Cardiac septum (tissue), 1 donor: ENCODE results near the gene UNC13A. TPM values are rescaled to one million over a fixed set of nuclear protein-coding genes. Genes with fewer than 3 reads are reported as not detected.

ENCODE experiments used
- DNase-seq: peaks from one replicate; pipeline ENCODE4 v3.0.0-alpha.2; 2020; ENCODE audit warnings: low spot score
- intact Hi-C: fragments of 100-400 bp; cut with DNase I; formaldehyde crosslinking; loops from one replicate; pipeline ENCODE4 v1.14.0; 2022
- total RNA-seq: library from RNA; stranded (reverse); fragmentation: NEBNext Ultra II Directional; extraction: Animal tissue kit (Norgen Biotek cat#: 25700); gene quantifications from one replicate; pipeline ENCODE4 v1.2.1, GENCODE V29; 2021
- donor health status: DM: no; HTN: no; CAD: no.

The UNC13A gene
- total RNA-seq, 1 donor from 2014 or later: 0.30 TPM

DNA sequence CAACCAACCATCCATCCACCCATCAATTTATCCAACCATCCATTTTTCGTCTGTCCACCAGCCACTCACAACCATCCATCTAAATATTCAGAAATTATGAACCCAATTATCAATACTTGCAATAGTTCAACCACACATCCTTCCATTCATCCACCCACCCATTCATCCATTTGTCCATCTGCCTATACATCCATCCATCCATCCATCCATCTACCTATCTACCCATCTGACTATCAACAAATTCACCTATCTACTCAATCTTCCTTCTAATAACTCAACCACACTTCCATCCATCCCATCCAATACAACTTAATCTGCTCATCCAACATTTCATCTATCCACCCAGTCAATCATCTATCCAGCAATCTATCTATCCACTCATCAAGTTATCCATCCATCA lies 46.3 kb downstream of the UNC13A start:
- DNase-seq: no peak
- intact Hi-C loops: no loop called here

GRCh38 chr19:17641181-17641580 lies 47.0 kb downstream of the UNC13A start:
- intact Hi-C loops: no loop called here
- no peak for DNase-seq

GRCh38 chr19:17633700-17634099 lies 54.5 kb downstream of the UNC13A start:
- intact Hi-C loops: no loop called here
- DNase-seq: no peak

- no peak for DNase-seq
- intact Hi-C loops: no loop called here
Measured at GRCh38 chr19:17632577-17632976, 55.6 kb downstream of the UNC13A start.

- intact Hi-C loops: no loop called here
- no peak for DNase-seq
Measured at GRCh38 chr19:17629760-17630159, 58.4 kb downstream of the UNC13A start.

DNA sequence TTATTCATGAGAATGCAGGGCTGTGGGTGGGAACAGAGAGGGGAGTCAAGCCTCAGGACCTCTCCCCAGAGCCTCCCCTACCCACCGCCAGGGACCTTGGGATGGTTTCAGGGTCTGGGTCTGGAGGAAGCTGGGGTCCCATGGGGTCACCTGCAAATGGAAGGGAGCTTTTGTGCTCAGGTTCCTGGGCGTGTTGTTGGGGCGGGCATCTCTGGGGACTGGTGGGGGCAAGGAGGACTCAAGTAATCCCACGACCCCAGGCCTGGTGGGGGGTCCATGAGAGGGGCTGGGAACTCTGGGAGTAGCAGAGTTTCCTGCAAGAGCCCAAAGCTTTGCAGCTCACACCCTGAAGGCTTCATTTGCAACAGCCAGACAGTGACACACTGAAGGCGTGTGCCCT lies 60.2 kb downstream of the UNC13A start:
- no peak for DNase-seq
- intact Hi-C loops: no loop called here

DNA sequence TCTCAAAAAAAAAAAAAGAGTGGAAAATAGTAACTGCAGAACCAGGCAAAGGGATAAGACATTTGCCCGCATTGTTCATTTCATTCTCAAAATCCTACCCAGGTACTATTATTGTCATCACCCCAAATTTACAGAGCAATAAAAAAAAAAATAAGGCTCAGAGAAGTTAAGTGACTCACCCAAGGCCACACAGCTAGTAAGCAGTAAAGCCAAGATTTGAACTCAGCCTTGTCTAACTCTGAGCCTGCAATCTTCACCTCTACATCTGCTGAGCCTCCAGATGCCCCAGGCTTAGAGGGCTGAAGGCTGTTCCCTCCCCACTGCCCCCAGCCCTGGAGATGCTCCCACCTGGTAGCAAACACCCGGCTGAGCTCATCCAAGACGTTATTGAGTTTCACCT lies 61.0 kb downstream of the UNC13A start:
- intact Hi-C loops: no loop called here
- no peak for DNase-seq

DNA sequence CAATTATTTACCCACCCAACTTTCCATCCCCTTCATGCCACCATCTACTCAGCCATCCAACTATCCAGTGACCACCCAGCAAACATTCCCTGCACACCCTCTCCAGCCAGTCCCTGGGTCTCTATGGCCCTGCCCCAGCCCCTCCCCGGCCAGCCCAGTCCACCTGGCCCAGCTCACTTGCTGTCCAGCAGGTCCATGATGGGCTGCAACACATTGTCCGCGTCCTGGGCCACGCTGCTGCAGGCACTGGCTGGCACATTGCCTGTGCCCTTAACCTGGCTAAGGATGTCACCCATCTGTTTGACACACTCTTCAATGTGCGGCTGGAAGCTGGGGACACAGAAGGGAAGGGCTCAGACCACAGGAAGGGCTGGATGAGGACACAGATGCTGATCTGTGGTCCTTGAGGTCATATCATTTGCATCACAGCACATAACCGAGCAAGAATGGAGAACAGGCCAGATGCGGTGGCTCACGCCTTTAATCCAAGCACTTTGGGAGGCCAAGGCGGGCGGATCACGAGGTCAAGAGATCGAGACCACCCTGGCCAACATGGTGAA lies 61.6 kb downstream of the UNC13A start:
- DNase-seq: no peak
- intact Hi-C loops: no loop called here

- DNase-seq: no peak
- intact Hi-C loops: no loop called here
Measured at GRCh38 chr19:17625980-17626379, 62.2 kb downstream of the UNC13A start.

DNA sequence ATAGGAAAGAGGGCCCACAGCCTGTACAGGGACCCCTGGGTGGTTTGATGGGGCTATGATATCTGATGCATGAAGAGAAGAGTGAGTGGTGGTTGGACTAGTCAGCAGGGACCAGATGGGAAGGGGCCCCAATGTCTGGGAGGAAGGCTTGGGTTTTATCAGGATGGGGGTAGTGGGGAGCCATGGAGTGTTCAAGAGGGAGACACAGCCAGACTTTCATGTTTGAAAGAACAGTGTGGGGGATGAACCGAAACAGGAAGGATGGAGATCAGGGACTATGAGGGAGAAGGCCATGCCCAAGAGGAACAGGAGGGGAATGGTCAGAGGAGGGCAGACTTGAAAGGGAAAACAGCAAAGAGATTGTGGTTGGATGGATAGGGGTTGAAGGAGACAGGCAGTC lies 63.1 kb downstream of the UNC13A start:
- DNase-seq: no peak
- intact Hi-C loops: no loop called here

GRCh38 chr19:17624314-17624991 lies 63.7 kb downstream of the UNC13A start:
- intact Hi-C loops: no loop called here
- DNase-seq: no peak

DNA sequence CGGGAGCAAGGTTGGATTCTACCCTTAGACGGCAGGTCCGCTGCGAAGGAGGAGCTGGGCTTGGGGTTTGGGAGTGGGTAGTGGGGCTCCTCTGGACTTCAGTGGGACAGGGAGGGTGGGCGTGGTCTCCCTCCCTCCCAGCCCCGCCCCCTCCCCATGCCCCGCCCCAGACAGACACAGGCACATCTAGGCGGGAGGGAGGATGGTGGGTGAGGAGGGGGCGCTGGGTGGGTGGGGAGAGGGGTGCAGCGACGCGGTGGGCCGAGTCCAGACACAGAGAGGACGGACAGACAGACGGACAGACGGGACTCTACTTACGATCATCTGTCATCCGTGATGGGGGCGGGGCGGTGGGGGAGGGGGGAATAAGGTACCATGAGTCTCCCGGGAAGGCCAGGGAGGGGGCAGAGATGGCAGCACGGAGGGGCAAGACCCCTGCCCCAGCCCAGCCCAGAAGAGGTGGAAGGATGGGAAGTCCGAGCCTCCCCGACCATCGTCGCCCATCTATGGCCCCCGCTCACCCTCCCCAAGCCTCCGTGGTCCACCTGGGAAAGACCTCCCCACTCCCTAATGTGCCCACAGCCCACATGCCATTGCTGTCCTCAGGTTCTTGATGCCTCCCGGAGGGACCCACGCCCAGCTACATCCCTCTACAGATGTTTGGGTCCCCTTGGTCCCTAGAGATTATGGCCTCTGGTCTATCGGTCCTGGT lies 64.8 kb downstream of the UNC13A start:
- intact Hi-C loops: no loop called here
- no peak for DNase-seq

DNA sequence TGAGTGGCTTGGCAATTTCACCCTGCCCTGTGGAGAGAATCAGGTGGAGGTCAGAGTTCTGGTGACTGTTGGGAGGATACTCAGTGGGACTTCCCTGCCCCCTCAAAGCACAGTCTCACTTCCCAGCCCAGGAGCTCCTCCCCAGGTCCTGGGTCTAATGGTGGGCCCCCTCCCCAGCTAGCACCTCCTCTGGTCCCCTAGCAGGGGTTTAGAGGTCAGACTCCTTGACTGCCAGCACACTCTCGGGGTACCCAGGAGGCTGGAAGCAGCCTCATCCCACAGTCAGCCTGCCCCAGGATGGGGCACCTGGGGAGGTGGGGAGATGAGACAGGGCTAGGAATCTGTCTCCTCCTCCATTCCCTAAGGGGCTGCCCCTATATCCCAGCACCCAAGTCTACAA lies 67.5 kb downstream of the UNC13A start:
- no peak for DNase-seq
- intact Hi-C loops: no loop called here

GRCh38 chr19:17618936-17619335 lies 69.2 kb downstream of the UNC13A start:
- intact Hi-C loops: no loop called here
- no peak for DNase-seq

GRCh38 chr19:17618281-17618903 lies 69.8 kb downstream of the UNC13A start:
- DNase-seq: no peak
- intact Hi-C loops: no loop called here

DNA sequence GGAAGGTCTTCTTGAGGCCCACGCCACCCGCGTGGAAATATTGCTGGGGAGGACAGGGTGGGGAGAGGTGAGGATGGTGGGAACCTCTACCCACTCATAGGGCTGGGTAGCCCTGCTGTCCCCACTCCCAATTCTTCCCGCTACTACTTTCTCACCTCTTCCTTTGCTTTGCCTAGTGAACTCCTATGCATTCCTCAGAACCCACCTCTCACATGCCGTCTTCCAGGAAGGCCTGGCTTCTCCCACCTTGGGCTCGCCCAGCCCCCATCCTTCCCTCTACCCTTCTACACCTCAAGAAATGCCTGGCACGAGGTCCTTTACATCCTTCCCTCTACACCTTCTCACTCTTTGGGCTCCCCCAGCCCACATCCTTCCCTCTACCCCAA lies 70.4 kb downstream of the UNC13A start:
- no peak for DNase-seq
- intact Hi-C loops: no loop called here

DNA sequence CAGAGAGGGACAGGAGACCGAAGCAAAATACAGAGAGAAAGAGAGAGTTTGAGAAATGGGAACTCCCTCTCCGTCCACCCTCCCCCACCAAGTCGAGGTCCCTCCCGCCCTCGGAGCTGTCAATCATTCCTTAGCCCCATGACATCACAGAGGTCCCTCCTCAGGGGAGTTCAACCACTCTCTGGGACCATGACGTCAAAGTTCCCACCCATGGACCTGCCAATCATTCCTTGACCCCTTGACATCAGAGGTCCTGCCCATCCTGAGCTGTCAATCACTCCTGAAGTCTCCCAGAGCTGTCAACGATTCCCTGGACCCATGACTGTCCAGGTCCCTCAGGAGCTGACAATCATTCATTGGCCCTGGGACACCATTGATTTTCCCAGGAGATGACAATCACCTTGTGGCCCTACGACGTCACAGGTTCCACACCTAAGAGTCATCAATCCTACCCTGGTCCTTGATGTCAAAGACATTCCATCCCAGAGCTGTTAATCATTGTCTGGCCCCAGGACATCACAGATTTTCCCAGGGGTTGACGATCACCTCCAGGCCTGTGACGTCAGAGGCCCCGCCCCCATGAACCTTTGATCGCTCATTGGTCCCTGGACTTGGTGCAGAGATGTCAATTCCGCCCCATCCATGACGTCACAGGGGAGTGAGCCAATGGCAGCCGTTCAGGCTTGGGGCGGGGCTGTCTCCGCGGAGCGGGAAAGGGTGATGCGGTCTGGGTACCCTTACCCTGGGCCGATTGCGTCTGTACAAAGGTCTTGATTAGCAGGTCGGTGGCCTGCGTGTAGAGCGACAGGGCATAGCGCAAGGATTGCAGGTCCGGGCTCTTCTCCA lies 71.0 kb downstream of the UNC13A start:
- no peak for DNase-seq
- intact Hi-C loops: no loop called here

GRCh38 chr19:17616686-17616960 lies 71.5 kb downstream of the UNC13A start:
- intact Hi-C loops: no loop called here
- no peak for DNase-seq

GRCh38 chr19:17615889-17616685 lies 72.1 kb downstream of the UNC13A start:
- intact Hi-C loops: no loop called here
- no peak for DNase-seq
